MCF 10A (cell line): Measurements from ENCODE around the gene GNG13. TPM values are rescaled to one million over a fixed set of nuclear protein-coding genes. Genes with fewer than 3 reads are reported as not detected.

Experiments used
- BruUV-seq: library from RNA; stranded (reverse); fragments of 400-500 nt; replicated peaks from 2 replicates; lab custom pipeline; 2021; lab: Mats Ljungman, UMichigan
- CTCF ChIA-PET: fragments of 300-600 bp; sonication (Branson Sonifier 250); formaldehyde crosslinking; extraction: SDS; loops from one replicate; lab custom pipeline; 2021; ENCODE audit warnings: antibody characterized with exemption, inconsistent platforms; lab: Yijun Ruan, JAX
- POLR2A ChIA-PET: fragments of 300-600, 350-650 bp; sonication (Branson Sonifier 250); formaldehyde crosslinking; extraction: SDS; loops from one replicate; lab custom pipeline; 2020; ENCODE audit warnings: antibody characterized with exemption, inconsistent platforms; lab: Yijun Ruan, JAX
- DNase-seq: peaks from one replicate; pipeline ENCODE4 v3.0.0-alpha.2; 2018; ENCODE audit not compliant: unreplicated experiment
- H3K27ac Mint-ChIP-seq: one replicate; pipeline ENCODE4 v1.8.0; 2022; ENCODE audit warnings: mild to moderate bottlenecking, low read depth, mixed read lengths; ENCODE audit not compliant: unreplicated experiment
- H3K27me3 Mint-ChIP-seq: one replicate; pipeline ENCODE4 v1.8.0; 2022; ENCODE audit warnings: mixed read lengths; ENCODE audit not compliant: insufficient read depth, unreplicated experiment
- H3K36me3 Mint-ChIP-seq: one replicate; pipeline ENCODE4 v1.8.0; 2022; ENCODE audit warnings: mild to moderate bottlenecking, moderate library complexity, mixed read lengths; ENCODE audit not compliant: insufficient read depth, unreplicated experiment
- H3K4me1 Mint-ChIP-seq: one replicate; pipeline ENCODE4 v1.8.0; 2022; ENCODE audit warnings: mixed read lengths; ENCODE audit not compliant: insufficient read depth, unreplicated experiment
- H3K4me3 Mint-ChIP-seq: one replicate; pipeline ENCODE4 v1.8.0; 2022; ENCODE audit warnings: mild to moderate bottlenecking, moderate library complexity, mixed read lengths; ENCODE audit not compliant: unreplicated experiment
- H3K9me3 Mint-ChIP-seq: one replicate; pipeline ENCODE4 v1.8.0; 2022; ENCODE audit warnings: mixed read lengths; ENCODE audit not compliant: unreplicated experiment
- CTCF ChIP-seq: fragments of 200-600 bp; IDR thresholded peaks from one replicate; pipeline ENCODE4 v1.8.0; 2022; ENCODE audit warnings: antibody characterized with exemption, mild to moderate bottlenecking; ENCODE audit not compliant: unreplicated experiment
- intact Hi-C: fragments of 100-400 bp; cut with micrococcal nuclease; formaldehyde crosslinking; loops from 2 replicates; pipeline ENCODE4 v1.14.1; 2022
- total RNA-seq: library from RNA; stranded (reverse); gene quantifications from 2 replicates; pipeline ENCODE4 v1.2.3, GENCODE V29; 2022

Gene GNG13
- total RNA-seq, 1 experiment from 2014 or later, result not detected

- no peaks in the 10 kb centered on the region for H3K9me3 Mint-ChIP-seq
- no TSS peak for BruUV-seq
- intact Hi-C loops, result no loop called here
- POLR2A ChIA-PET, result interaction anchor here (0.7 to 3.6 kb wide), 12 partner anchors 12 to 531 kb away, joined by 3 to 22 read pairs (median 6); partner anchors contain the start of genes ANTKMT, CIAO3, HAGHL and METRN
- DNase-seq, result no peak
- no peak for TF ChIP-seq CTCF
- peaks cover 12% of the 10 kb centered on the region for H3K36me3 Mint-ChIP-seq
- no peak overlapping the region for H3K4me3 Mint-ChIP-seq
- H3K27me3 Mint-ChIP-seq, result no peaks in the 10 kb centered on the region
- no peak overlapping the region for H3K27ac Mint-ChIP-seq
- peaks cover 9% of the 10 kb centered on the region for H3K4me1 Mint-ChIP-seq
- CTCF ChIA-PET, result interaction anchor here (0.6 to 4.5 kb wide), 23 partner anchors 8 to 965 kb away, joined by 3 to 37 read pairs (median 6); partner anchors contain the start of genes ANTKMT, CIAO3 and MSLN
Measured at GRCh38 chr16:784431-784830, 16.1 kb downstream of the GNG13 start.

- Mint-ChIP-seq H3K4me3 (peak overlapping the region; percentile 54), H3K27me3 (no peaks in the 10 kb centered on the region), H3K36me3 (peaks cover 12% of the 10 kb centered on the region), H3K27ac (no peak overlapping the region), H3K4me1 (peaks cover 9% of the 10 kb centered on the region), H3K9me3 (no peaks in the 10 kb centered on the region)
- BruUV-seq, result no TSS peak
- intact Hi-C loops, result no loop called here
- ChIA-PET POLR2A (interaction anchor here (0.7 to 3.6 kb wide), 16 partner anchors 8 to 88 kb away, joined by 3 to 22 read pairs (median 5); partner anchors contain the start of genes ANTKMT, CIAO3, HAGHL and MSLN), CTCF (interaction anchor here (0.7 to 4.5 kb wide), 10 partner anchors 11 to 76 kb away, joined by 3 to 37 read pairs (median 6); partner anchors contain the start of genes ANTKMT and CIAO3)
- TF ChIP-seq CTCF, result no peak
- no peak for DNase-seq
Measured at GRCh38 chr16:783404-784161, 17.0 kb downstream of the GNG13 start.

GRCh38 chr16:782766-783403 lies 17.6 kb downstream of the GNG13 start:
- POLR2A ChIA-PET, result interaction anchor here (0.7 to 3.6 kb wide), 15 partner anchors 8 to 87 kb away, joined by 3 to 22 read pairs (median 4); partner anchors contain the start of genes ANTKMT, CIAO3, HAGHL and MSLN
- intact Hi-C loops, result no loop called here
- peak; percentile 64 for DNase-seq
- Mint-ChIP-seq H3K27me3 (no peaks in the 10 kb centered on the region), H3K4me1 (peaks cover 9% of the 10 kb centered on the region), H3K4me3 (peak overlapping the region; percentile 54), H3K9me3 (no peaks in the 10 kb centered on the region), H3K36me3 (peaks cover 12% of the 10 kb centered on the region), H3K27ac (no peak overlapping the region)
- CTCF ChIA-PET, result interaction anchor here (0.7 to 4.5 kb wide), 6 partner anchors 10 to 75 kb away, joined by 3 to 37 read pairs (median 6); partner anchors contain the start of gene CIAO3
- TF ChIP-seq CTCF, result no peak
- no TSS peak for BruUV-seq
